Measurements from ENCODE around the gene FHIT.
"Not testable (repeated sequence)": the region's sequence is repeated elsewhere in the genome, so short reads cannot be mapped to it uniquely, and the experiment has no call there.

Gene FHIT

GRCh38 chr3:61043156-61043555, 208.1 kb downstream of the FHIT start:
- H3K9me3 Mint-ChIP-seq: peaks cover 6 to 14% of the 10 kb centered on the region in 2 donors
- ATAC-seq (no peak), DNase-seq (no peak)
- H3K4me3 Mint-ChIP-seq: no peak overlapping the region
- H3K27me3 Mint-ChIP-seq: no peaks in the 10 kb centered on the region
- no peaks in the 10 kb centered on the region for H3K4me1 Mint-ChIP-seq
- H3K27ac Mint-ChIP-seq: no peak overlapping the region

- H3K4me3 Mint-ChIP-seq: no peak overlapping the region
- H3K9me3 Mint-ChIP-seq: peaks cover 0 to 7% of the 10 kb centered on the region in 2 donors
- no peak for ATAC-seq
- DNase-seq: no peak
- no peaks in the 10 kb centered on the region for H3K4me1 Mint-ChIP-seq
- no peaks in the 10 kb centered on the region for H3K27me3 Mint-ChIP-seq
- H3K27ac Mint-ChIP-seq: no peak overlapping the region
Measured at GRCh38 chr3:61040618-61041017, 210.6 kb downstream of the FHIT start.

GRCh38 chr3:61035573-61035972, 215.7 kb downstream of the FHIT start:
- H3K4me1 Mint-ChIP-seq: no peaks in the 10 kb centered on the region
- no peaks in the 10 kb centered on the region for H3K27me3 Mint-ChIP-seq
- H3K4me3 Mint-ChIP-seq: no peak overlapping the region
- H3K27ac Mint-ChIP-seq: no peak overlapping the region
- DNase-seq (no peak), ATAC-seq (no peak)
- peaks cover 7 to 16% of the 10 kb centered on the region in 2 donors for H3K9me3 Mint-ChIP-seq

- no peak for DNase-seq
- Mint-ChIP-seq H3K4me1 (no peaks in the 10 kb centered on the region), H3K27ac (no peak overlapping the region), H3K27me3 (no peaks in the 10 kb centered on the region), H3K4me3 (no peak overlapping the region), H3K9me3 (peaks cover 7 to 9% of the 10 kb centered on the region in 2 donors)
- ATAC-seq: no peak
Measured at GRCh38 chr3:61032991-61033390, 218.3 kb downstream of the FHIT start.

- H3K27me3 Mint-ChIP-seq: no peaks in the 10 kb centered on the region
- no peaks in the 10 kb centered on the region for H3K4me1 Mint-ChIP-seq
Measured at GRCh38 chr3:61031503-61031902, 219.7 kb downstream of the FHIT start.

GRCh38 chr3:61030469-61031035, 220.7 kb downstream of the FHIT start:
- ATAC-seq (no peak), DNase-seq (no peak)
- Mint-ChIP-seq H3K9me3 (peaks cover 7 to 9% of the 10 kb centered on the region in 2 donors), H3K27ac (no peak overlapping the region), H3K27me3 (no peaks in the 10 kb centered on the region), H3K4me1 (no peaks in the 10 kb centered on the region), H3K4me3 (no peak overlapping the region)

More at GRCh38 chr3:61031503-61031902, 219.7 kb downstream of the FHIT start:
- Mint-ChIP-seq H3K27ac (no peak overlapping the region), H3K9me3 (peaks cover 7 to 9% of the 10 kb centered on the region in 2 donors), H3K4me3 (no peak overlapping the region)
- ATAC-seq: no peak
- DNase-seq: no peak

- ATAC-seq (no peak), DNase-seq (no peak)
- no peaks in the 10 kb centered on the region for H3K4me1 Mint-ChIP-seq
- no peak overlapping the region for H3K27ac Mint-ChIP-seq
- H3K9me3 Mint-ChIP-seq: peaks cover 5 to 7% of the 10 kb centered on the region in 2 donors
- H3K27me3 Mint-ChIP-seq: no peaks in the 10 kb centered on the region
- no peak overlapping the region for H3K4me3 Mint-ChIP-seq
Measured at GRCh38 chr3:61029194-61029593, 222.1 kb downstream of the FHIT start.

GRCh38 chr3:61018807-61019206, 232.4 kb downstream of the FHIT start:
- DNase-seq (no peak), ATAC-seq (no peak)
- Mint-ChIP-seq H3K27ac (no peak overlapping the region), H3K27me3 (no peaks in the 10 kb centered on the region), H3K4me3 (no peak overlapping the region), H3K9me3 (peaks cover 26 to 35% of the 10 kb centered on the region in 2 donors), H3K4me1 (no peaks in the 10 kb centered on the region)

GRCh38 chr3:61017028-61017427, 234.2 kb downstream of the FHIT start:
- not testable (repeated sequence) for H3K4me1 Mint-ChIP-seq, H3K4me3 Mint-ChIP-seq, H3K27ac Mint-ChIP-seq, H3K27me3 Mint-ChIP-seq, DNase-seq, ATAC-seq
- peaks cover 13 to 19% of the 10 kb centered on the region in 2 donors for H3K9me3 Mint-ChIP-seq

- Mint-ChIP-seq H3K27me3 (no peaks in the 10 kb centered on the region), H3K4me3 (no peak overlapping the region), H3K4me1 (no peaks in the 10 kb centered on the region), H3K27ac (no peak overlapping the region), H3K9me3 (peaks cover 4 to 9% of the 10 kb centered on the region in 2 donors)
- no peak for ATAC-seq
- DNase-seq: no peak
Measured at GRCh38 chr3:61015859-61016258, 235.4 kb downstream of the FHIT start.

GRCh38 chr3:61015408-61015807, 235.8 kb downstream of the FHIT start:
- peaks cover 0 to 4% of the 10 kb centered on the region in 2 donors for H3K9me3 Mint-ChIP-seq
- no peaks in the 10 kb centered on the region for H3K27me3 Mint-ChIP-seq
- DNase-seq (no peak), ATAC-seq (no peak)
- H3K27ac Mint-ChIP-seq: no peak overlapping the region
- H3K4me1 Mint-ChIP-seq: no peaks in the 10 kb centered on the region
- no peak overlapping the region for H3K4me3 Mint-ChIP-seq

- no peaks in the 10 kb centered on the region for H3K27me3 Mint-ChIP-seq
- no peak overlapping the region for H3K4me3 Mint-ChIP-seq
- no peak for ATAC-seq
- H3K4me1 Mint-ChIP-seq: no peaks in the 10 kb centered on the region
- H3K9me3 Mint-ChIP-seq: no peaks in the 10 kb centered on the region
- H3K27ac Mint-ChIP-seq: no peak overlapping the region
- no peak for DNase-seq
Measured at GRCh38 chr3:61008998-61009380, 242.3 kb downstream of the FHIT start.

GRCh38 chr3:61008153-61008997, 242.9 kb downstream of the FHIT start:
- Mint-ChIP-seq H3K27ac (peak overlapping the region; percentile 49 to 79), H3K4me3 (no peak overlapping the region), H3K4me1 (no peaks in the 10 kb centered on the region), H3K27me3 (no peaks in the 10 kb centered on the region), H3K9me3 (no peaks in the 10 kb centered on the region)
- ATAC-seq: no peak
- no peak for DNase-seq

- Mint-ChIP-seq H3K4me1 (no peaks in the 10 kb centered on the region), H3K9me3 (no peaks in the 10 kb centered on the region), H3K27ac (no peak overlapping the region), H3K27me3 (no peaks in the 10 kb centered on the region), H3K4me3 (no peak overlapping the region)
- ATAC-seq: no peak
- DNase-seq: no peak
Measured at GRCh38 chr3:61005591-61005990, 245.7 kb downstream of the FHIT start.

- ATAC-seq (no peak), DNase-seq (no peak)
- H3K4me3 Mint-ChIP-seq: no peak overlapping the region
- no peaks in the 10 kb centered on the region for H3K27me3 Mint-ChIP-seq
- no peaks in the 10 kb centered on the region for H3K4me1 Mint-ChIP-seq
- H3K9me3 Mint-ChIP-seq: no peaks in the 10 kb centered on the region
- H3K27ac Mint-ChIP-seq: no peak overlapping the region
Measured at GRCh38 chr3:60998858-60999257, 252.4 kb downstream of the FHIT start.

GRCh38 chr3:60992395-60992794, 258.9 kb downstream of the FHIT start:
- DNase-seq: no peak
- Mint-ChIP-seq H3K4me1 (no peaks in the 10 kb centered on the region), H3K9me3 (no peaks in the 10 kb centered on the region), H3K27me3 (no peaks in the 10 kb centered on the region), H3K27ac (no peak overlapping the region), H3K4me3 (no peak overlapping the region)
- ATAC-seq: no peak

- H3K9me3 Mint-ChIP-seq: peaks cover 0 to 7% of the 10 kb centered on the region in 2 donors
- no peaks in the 10 kb centered on the region for H3K4me1 Mint-ChIP-seq
- ATAC-seq (no peak), DNase-seq (no peak)
- no peaks in the 10 kb centered on the region for H3K27me3 Mint-ChIP-seq
- H3K4me3 Mint-ChIP-seq: no peak overlapping the region
- no peak overlapping the region for H3K27ac Mint-ChIP-seq
Measured at GRCh38 chr3:60990442-60990730, 260.9 kb downstream of the FHIT start.
